Fibroblast of lung (primary cell): ENCODE data around the gene ASB6. TPM values are rescaled to one million over a fixed set of nuclear protein-coding genes. Genes with fewer than 3 reads are reported as not detected.
A peak's percentile ranks its signal among the peaks of the same experiment; 100 is the strongest.

ENCODE experiments used
- DNase-seq, 2 donors: peaks; one replicate each; pipeline versions ENCODE4 v3.0.0 to v3.0.0-alpha.2; 2010; ENCODE audit warnings: low read depth in 2 of 2
- H2AFZ ChIP-seq: 2 replicates; pipeline ENCODE4 v1.5.1; 2012; ENCODE audit warnings: low read length, control low read depth, inconsistent platforms
- H3K27ac ChIP-seq: 2 replicates; pipeline ENCODE4 v1.5.1; 2011; ENCODE audit warnings: low read length, control low read depth; ENCODE audit not compliant: insufficient read depth
- H3K27me3 ChIP-seq: 2 replicates; pipeline ENCODE4 v1.5.1; 2011; ENCODE audit warnings: mild to moderate bottlenecking, low read length; ENCODE audit not compliant: control insufficient read depth, insufficient read depth
- H3K36me3 ChIP-seq: 2 replicates; pipeline ENCODE4 v1.5.1; 2011; ENCODE audit warnings: low read length; ENCODE audit not compliant: control insufficient read depth, insufficient read depth
- H3K4me1 ChIP-seq: 2 replicates; pipeline ENCODE4 v1.5.1; 2011; ENCODE audit warnings: low read length; ENCODE audit not compliant: control insufficient read depth, insufficient read depth; ENCODE audit errors: extremely low read depth
- H3K4me2 ChIP-seq: 2 replicates; pipeline ENCODE4 v1.5.1; 2011; ENCODE audit warnings: low read length, control low read depth; ENCODE audit not compliant: insufficient read depth; ENCODE audit errors: extremely low read depth
- H3K4me3 ChIP-seq, 4 experiments: fragments of 200-600 bp in 1 of 4; sonication (generic) in 1 of 4; replicated peaks in 1 of 4; 2 replicates each; pipeline ENCODE4 v1.5.1; 2011 to 2016; ENCODE audit warnings: low read length in 4 of 4, low read depth in 3 of 4, mild to moderate bottlenecking in 3 of 4, control low read depth in 2 of 4, inconsistent platforms in 1 of 4, mixed read lengths in 1 of 4; ENCODE audit not compliant: insufficient read depth in 1 of 4; ENCODE audit errors: control extremely low read depth in 1 of 4
- H3K79me2 ChIP-seq: 2 replicates; pipeline ENCODE4 v1.5.1; 2012; ENCODE audit warnings: mild to moderate bottlenecking, low read length, inconsistent platforms; ENCODE audit not compliant: control insufficient read depth, insufficient read depth
- H3K9ac ChIP-seq: 2 replicates; pipeline ENCODE4 v1.5.1; 2011; ENCODE audit warnings: mild to moderate bottlenecking, low read length, control low read depth; ENCODE audit not compliant: insufficient read depth
- H3K9me3 ChIP-seq: 2 replicates; pipeline ENCODE4 v1.5.1; 2012; ENCODE audit warnings: low read depth, low read length; ENCODE audit not compliant: control insufficient read depth, insufficient read depth
- H4K20me1 ChIP-seq: 2 replicates; pipeline ENCODE4 v1.5.1; 2011; ENCODE audit warnings: low read length; ENCODE audit not compliant: control insufficient read depth, insufficient read depth; ENCODE audit errors: extremely low read depth
- CTCF ChIP-seq, 2 donors: IDR thresholded peaks in 1 of 2; conservative IDR thresholded peaks in 1 of 2; 1 replicate in 1 of 2; 2 replicates in 1 of 2; pipeline ENCODE4 v1.5.1; 2011 to 2012; ENCODE audit warnings: low read length in 2 of 2, control low read depth in 1 of 2, inconsistent platforms in 1 of 2, low read depth in 1 of 2, mild to moderate bottlenecking in 1 of 2
- EZH2 ChIP-seq: IDR thresholded peaks from 2 replicates; pipeline ENCODE4 v1.5.1; 2012; ENCODE audit warnings: low read length, control low read depth, mild to moderate bottlenecking; ENCODE audit errors: missing control alignments
- polyA plus RNA-seq, 2 donors: library from polyadenylated mRNA; depleted of rRNA in 1 of 2; stranded (reverse) in 1 of 2; unstranded in 1 of 2; fragments of >200 nt; gene quantifications; 2 replicates each; pipeline ENCODE4 v1.2.1, GENCODE V29; 2011 to 2012; ENCODE audit warnings: missing spikeins in 1 of 2
- total RNA-seq: library from RNA; depleted of rRNA; stranded (reverse); fragments of >200 nt; gene quantifications from 2 replicates; pipeline ENCODE4 v1.2.1, GENCODE V29; 2014

ASB6 gene
- total and polyA plus RNA-seq, 2 donors (not counting 1 experiment from before 2014, with no cell fraction given), result 14.4 to 15.4 TPM

- Histone ChIP-seq H3K4me2 (peak overlapping the region; percentile 99), H3K9me3 (no peaks in the 10 kb centered on the region), H3K27ac (peak overlapping the region; percentile 96), H3K4me3 (peak overlapping the region in 1 of 4 experiments; percentile 93), H3K4me1 (peaks cover 37% of the 10 kb centered on the region), H3K27me3 (no peaks in the 10 kb centered on the region), H4K20me1 (no peaks in the 10 kb centered on the region), H3K9ac (no peak overlapping the region), H3K36me3 (peaks cover 8% of the 10 kb centered on the region), H3K79me2 (peaks cover 77% of the 10 kb centered on the region), H2AFZ (no peak overlapping the region)
- TF ChIP-seq EZH2, result no peak
- no peak for TF ChIP-seq CTCF (conservative IDR thresholded peaks at IDR 0.05 in 1 of 2, IDR thresholded peaks at IDR 0.05 in 1 of 2; ENCODE audit: low read depth in 1 of 2, low read length in 2 of 2)
- DNase-seq, result no peak
Observed at GRCh38 chr9:129628709-129629108, 13.2 kb downstream of the ASB6 start.

GRCh38 chr9:129627556-129628440, 14.2 kb downstream of the ASB6 start:
- peak overlapping the region; percentile 99 for H3K4me2 ChIP-seq
- TF ChIP-seq EZH2 (no peak), CTCF (conservative IDR thresholded peaks at IDR 0.05 in 1 of 2, IDR thresholded peaks at IDR 0.05 in 1 of 2; ENCODE audit: low read depth in 1 of 2, low read length in 2 of 2) (no peak)
- no peak overlapping the region for H3K9ac ChIP-seq
- no peaks in the 10 kb centered on the region for H3K27me3 ChIP-seq
- H2AFZ ChIP-seq, result no peak overlapping the region
- DNase-seq, result peak; percentile 36 to 39
- peaks cover 8% of the 10 kb centered on the region for H3K36me3 ChIP-seq
- H3K4me1 ChIP-seq, result peaks cover 35% of the 10 kb centered on the region
- H3K79me2 ChIP-seq, result peaks cover 68% of the 10 kb centered on the region
- H3K9me3 ChIP-seq, result no peaks in the 10 kb centered on the region
- no peaks in the 10 kb centered on the region for H4K20me1 ChIP-seq
- H3K4me3 ChIP-seq, result peak overlapping the region; percentile 87 to 95 (median 92)
- peak overlapping the region; percentile 96 for H3K27ac ChIP-seq

DNA sequence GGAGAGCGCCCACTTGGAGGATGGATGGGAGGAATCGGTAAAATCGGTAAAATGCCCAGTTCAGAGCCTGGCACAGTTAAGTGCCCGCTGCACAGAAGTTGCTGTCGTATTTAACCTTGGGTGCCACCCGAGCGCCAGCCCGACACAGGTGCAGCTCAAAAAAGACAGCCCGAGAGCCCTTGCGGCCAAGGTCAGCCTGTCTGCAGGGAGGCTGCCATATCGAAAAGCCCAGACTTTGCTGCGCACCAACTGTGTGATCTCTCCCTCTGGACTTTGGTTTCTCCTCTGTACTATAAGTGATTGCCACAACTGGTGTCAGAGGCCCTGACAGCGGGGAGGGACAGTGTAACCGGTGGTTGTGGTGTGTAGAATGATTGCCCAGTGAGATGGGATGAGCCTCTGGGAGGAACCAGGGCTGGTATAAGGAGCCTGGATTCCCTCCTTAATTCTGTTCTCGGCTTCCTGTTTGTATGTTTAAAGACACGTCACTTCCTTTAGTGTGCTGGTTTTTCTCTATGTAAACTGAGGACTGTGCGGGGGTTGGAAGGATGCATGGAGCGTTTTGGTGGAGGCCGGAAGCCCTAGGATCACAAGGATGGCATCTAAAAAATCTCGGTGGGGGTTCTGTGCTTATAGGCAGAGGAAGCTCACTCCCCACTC, 15.2 kb downstream of the ASB6 start:
- peaks cover 26% of the 10 kb centered on the region for H3K4me1 ChIP-seq
- peaks cover 5% of the 10 kb centered on the region for H3K36me3 ChIP-seq
- H3K4me2 ChIP-seq, result peak overlapping the region; percentile 99
- peaks cover 57% of the 10 kb centered on the region for H3K79me2 ChIP-seq
- H3K27me3 ChIP-seq, result no peaks in the 10 kb centered on the region
- H3K9me3 ChIP-seq, result no peaks in the 10 kb centered on the region
- H4K20me1 ChIP-seq, result no peaks in the 10 kb centered on the region
- H2AFZ ChIP-seq, result no peak overlapping the region
- peak overlapping the region; percentile 96 for H3K27ac ChIP-seq
- H3K9ac ChIP-seq, result peak overlapping the region; percentile 95
- peak overlapping the region; percentile 87 to 95 (median 92) for H3K4me3 ChIP-seq
- TF ChIP-seq CTCF (conservative IDR thresholded peaks at IDR 0.05 in 1 of 2, IDR thresholded peaks at IDR 0.05 in 1 of 2; ENCODE audit: low read depth in 1 of 2, low read length in 2 of 2), result no peak
- TF ChIP-seq EZH2, result no peak
- peak; percentile 33 to 91 for DNase-seq
